Inflammatory macrophage treated with lipopolysaccharide for 1 hour (primary cell): ENCODE results near the gene HHATL.

Experiments used
- DNase-seq, 2 donors: peaks; one replicate each; pipeline ENCODE4 v3.0.0-alpha.2; 2020 to 2022

The HHATL gene, protein sequence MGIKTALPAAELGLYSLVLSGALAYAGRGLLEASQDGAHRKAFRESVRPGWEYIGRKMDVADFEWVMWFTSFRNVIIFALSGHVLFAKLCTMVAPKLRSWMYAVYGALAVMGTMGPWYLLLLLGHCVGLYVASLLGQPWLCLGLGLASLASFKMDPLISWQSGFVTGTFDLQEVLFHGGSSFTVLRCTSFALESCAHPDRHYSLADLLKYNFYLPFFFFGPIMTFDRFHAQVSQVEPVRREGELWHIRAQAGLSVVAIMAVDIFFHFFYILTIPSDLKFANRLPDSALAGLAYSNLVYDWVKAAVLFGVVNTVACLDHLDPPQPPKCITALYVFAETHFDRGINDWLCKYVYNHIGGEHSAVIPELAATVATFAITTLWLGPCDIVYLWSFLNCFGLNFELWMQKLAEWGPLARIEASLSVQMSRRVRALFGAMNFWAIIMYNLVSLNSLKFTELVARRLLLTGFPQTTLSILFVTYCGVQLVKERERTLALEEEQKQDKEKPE

DNA sequence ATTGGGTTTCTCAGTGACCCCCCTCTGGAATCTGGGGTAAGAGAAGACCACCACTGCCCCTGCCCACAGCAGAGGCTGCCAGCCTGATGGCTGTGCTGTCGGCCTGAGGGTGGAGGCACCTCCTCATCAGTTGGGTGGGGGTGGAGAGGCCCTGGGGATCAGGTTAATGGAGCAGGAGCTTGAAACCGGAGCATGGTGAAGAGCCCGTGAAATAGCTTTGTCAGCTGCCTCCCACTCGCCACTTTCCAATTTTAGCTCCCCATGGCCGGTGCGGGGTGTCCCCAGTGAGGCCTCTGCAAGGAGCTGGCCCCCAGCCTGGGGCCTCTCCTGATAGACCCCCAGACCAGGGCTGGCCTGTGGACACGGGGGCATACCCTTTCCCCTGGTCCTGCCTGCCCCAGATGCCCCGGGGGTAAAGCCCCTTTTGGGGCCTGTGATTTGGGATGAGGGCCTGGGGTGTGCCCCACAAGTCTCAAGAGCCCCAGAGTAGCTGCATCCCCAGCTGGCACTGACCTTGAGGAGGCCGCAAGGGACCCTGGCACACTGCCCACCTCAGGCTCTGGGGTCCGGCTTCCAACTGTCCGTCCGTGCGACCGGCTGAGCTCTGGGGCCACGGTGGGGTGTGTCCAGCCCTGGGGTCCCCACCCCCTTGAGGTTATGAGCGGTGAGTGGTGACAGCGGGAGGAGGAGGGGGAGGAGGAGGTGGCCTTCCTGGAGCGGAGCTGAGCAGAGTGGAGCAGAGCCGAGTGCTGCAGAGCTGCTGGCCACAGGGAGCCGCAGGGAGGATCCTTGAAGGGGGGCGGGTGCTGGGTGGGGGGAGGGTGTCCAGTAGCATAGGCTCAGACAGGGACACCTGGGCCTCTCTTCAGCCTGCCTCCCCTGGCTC, at the start of gene HHATL:
Gene HHATL (minus strand): TSS at position 733 of the 886 bp plus-strand sequence. CDS start 1,972 bp downstream, outside the sequence.
- DNase-seq, result no peak

GRCh38 chr3:42751609-42752008, 49.0 kb upstream of the HHATL start:
- no peak for DNase-seq

DNA sequence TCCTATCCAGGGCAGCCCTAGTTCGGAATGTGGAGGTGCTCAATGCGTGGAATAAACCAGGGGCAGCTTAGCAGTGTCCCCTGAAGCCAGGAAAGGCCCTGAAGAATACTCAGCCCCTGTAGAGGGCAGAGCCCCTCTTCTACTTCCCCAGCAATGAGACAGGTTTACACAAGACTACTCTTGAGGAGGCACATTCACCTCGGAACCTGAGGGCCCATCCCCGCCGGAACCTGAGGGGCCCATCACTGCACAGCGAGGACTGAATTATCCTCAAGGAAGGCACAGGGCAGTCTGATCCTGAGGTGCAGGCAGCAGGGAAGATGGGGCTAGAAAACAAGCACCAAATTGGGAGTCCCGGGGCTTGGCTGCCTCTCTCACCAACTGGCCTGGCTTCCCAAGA, 48.2 kb upstream of the HHATL start:
- DNase-seq, result no peak

DNA sequence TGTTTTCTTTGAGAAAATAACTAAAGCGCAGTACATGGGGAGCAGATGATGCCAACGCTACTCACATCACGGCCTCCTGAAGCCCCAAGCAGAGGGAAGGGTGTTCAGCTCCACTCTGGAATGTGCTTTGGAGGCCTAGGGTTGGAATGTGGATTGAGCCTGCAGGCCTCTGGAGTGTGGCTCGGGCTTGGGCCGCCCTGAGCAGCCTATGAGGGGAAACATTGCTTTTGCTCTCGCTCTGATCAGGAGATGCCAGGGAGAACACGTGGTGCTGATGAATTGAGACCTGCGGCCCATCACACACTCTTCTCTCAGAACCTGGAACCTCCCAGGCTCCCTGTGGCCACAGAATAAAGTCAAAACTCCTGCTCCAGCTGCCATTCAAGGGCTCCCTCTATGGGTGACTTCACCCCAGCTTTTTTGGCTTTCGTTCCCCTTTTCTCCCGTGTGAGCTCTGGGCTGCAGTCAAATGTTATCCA, 47.2 kb upstream of the HHATL start:
- DNase-seq, result peak; percentile 41 to 72

- no peak for DNase-seq
Measured at GRCh38 chr3:42749025-42749752, 46.6 kb upstream of the HHATL start.

- DNase-seq, result peak; percentile 31 to 36
Measured at GRCh38 chr3:42747581-42747980, 45.0 kb upstream of the HHATL start.

DNA sequence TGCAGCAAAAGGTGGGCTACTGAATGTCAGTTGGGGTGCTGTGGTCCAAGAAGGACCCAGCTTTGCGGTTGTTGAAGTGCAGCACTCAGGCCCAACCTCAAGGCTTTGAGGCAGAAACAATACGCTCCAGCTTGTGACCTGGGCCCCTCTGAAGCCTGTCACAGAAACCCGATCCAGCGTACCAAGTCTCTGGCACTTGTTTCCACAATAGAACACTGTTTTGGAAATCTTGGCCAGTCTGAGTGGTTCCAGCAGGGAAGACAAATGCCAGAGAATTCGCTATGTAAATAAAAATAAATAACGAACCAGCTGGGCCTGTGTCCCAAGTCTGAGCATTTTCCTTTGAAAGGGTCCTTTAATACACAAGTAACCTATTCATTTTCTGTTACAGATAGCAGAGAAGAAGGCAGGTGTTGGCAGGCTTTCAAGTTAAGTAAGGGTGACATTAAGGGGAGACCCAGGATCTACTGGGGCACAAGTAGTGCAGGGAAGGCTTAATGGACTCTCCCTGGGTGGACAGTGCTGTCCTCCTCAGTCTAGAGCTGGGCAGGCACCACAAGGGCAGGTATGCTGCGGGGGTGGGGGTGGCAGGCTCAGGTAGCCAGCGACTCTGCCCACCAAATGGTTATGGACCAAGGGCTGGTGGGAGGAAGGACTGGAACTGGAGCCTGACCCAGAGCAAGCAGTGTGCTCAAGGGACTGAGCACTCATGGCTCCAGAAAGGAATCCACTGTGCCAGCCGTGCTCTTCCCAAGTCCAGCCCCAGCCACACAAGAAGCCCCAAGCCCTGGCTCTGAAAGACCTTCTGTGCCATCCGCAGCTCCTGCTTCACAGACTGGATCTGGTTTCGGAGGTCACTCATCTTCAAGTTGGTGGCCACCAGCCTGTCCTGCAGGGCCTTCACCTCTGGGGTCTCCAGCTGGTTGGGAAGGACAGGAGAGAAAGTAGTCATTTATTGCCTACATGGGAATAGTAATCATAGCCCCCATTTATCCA, 44.2 kb upstream of the HHATL start:
- DNase-seq, result no peak

- no peak for DNase-seq
Measured at GRCh38 chr3:42745776-42746454, 43.3 kb upstream of the HHATL start.

DNA sequence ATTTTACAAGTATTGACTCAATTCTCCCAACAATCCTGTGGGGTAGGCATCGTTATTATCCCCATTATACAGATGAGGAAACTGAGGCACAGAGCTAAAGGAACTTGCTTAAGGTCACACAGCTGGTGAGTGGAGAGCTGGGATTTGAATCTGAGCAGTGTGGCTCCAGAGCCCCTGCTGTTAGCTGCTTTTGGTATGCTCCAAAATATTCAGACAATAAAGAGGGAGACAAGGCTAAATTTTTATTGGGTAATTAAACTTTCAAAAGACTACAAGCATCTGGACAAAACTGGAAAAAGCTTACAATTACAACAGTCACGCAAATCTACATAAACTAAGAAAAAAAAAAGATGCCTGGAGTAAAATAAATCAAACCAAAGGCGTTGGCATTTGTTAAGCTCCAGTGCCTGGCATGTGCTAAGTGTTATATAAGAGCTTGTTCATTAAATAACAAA, 42.7 kb upstream of the HHATL start:
- no peak for DNase-seq

GRCh38 chr3:42743204-42743995, 40.8 kb upstream of the HHATL start:
- DNase-seq, result no peak

DNA sequence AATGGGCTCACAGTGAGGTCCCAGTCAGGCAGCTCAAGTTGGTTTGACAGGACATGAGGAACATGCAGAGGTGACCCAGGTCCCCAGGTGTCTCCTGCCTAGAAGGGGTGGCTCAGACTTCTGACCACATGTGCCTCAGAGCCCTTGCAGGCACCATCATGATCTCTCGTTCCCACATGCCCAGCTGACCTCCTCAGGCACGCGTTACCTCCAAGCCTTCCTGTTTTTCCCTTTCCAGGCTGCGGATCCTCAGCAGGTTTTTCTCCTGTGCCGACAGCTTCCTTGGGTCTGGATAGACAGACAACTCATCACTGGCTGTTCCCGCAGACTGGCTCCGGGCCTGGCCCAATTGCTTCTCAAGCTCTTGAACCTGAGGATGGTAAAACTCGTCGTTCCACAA, 40.1 kb upstream of the HHATL start:
- DNase-seq, result no peak

DNA sequence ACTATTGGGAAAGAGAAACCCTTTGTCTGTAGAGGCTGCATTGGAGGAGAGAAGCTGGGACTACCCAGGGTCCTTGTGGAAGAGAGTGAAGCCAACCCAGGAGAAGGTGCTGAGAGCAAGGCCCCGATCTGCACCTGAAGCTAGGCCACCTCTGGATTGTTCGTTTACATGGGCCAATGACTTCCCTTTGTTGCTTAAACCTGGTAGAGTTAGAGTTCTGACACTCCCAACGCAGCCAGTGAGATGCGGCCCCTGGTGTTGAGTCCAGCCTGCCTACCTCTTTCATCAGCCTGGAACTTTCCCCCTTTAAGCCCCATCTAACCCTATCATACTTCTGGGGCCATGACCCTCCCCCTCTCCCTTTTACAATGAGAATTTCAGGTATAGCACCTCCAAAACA, 39.7 kb upstream of the HHATL start:
- no peak for DNase-seq

GRCh38 chr3:42741796-42742195, 39.2 kb upstream of the HHATL start:
- no peak for DNase-seq

- peak in 1 of 2 donors; percentile 48 for DNase-seq
Measured at GRCh38 chr3:42739401-42740158, 37.0 kb upstream of the HHATL start.

GRCh38 chr3:42736531-42736930, 33.9 kb upstream of the HHATL start:
- DNase-seq, result no peak

- DNase-seq, result no peak
Measured at GRCh38 chr3:42736081-42736480, 33.5 kb upstream of the HHATL start.

DNA sequence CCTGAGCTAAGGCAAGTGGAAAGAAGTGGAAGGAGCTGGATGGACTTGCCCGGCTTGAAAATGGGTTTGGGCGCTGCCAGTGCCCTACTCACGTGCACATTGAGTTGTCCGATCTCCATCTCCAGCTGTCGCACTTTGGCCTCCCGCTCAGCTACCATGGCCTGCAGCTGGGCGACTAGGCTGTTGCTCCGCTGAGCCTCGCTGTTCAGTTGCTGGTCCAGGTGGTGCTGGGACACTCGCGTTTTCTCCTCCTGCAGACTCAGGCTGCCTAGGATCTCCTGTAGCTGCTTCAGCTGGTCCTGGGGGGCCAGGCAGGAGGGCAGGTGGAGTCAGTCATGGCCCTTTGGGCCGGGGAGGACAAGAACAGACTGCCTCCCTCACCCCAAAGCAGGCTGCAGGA, 33.0 kb upstream of the HHATL start:
- DNase-seq, result no peak

DNA sequence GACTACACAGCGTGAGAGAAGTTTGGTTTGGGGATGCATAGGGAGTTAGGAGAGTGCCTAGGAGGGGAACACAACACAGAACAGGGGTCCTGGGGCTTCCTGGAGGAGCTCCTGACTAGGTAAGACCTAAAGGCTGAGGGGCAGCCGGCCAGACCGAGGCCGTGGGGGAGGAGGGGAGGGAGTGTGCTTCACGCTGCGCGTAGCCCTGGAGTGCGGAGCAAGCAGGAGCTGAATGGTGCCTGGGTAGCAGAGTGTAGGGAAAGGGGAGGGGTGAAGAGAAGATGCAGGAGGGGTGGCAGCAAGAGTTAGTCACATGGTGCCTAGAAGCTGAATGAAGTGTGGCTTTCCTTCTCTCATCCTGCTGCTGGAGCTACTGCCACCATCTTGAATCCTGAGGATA, 32.4 kb upstream of the HHATL start:
- DNase-seq, result no peak

GRCh38 chr3:42734263-42734860, 31.8 kb upstream of the HHATL start:
- no peak for DNase-seq
